Activated CD8-positive, alpha-beta memory T cell treated with anti-CD3 and anti-CD28 coated beads, Interleukin-2, amount 10 ng/mL, durations not matched to agents 7 days and 5 days (primary cell): ENCODE measurements around the gene TPPP2. TPM values are rescaled to one million over a fixed set of nuclear protein-coding genes. Genes with fewer than 3 reads are reported as not detected.

Experiments
- ATAC-seq: fragments of 150-1000 bp; cut with Tn5 transposase; one replicate; pipeline ENCODE4 v1.10.0; 2021; ENCODE audit warnings: moderate library complexity
- CTCF ChIA-PET: fragments of 350-600 bp; sonication (Branson Sonifier 250); formaldehyde crosslinking; loops from one replicate; lab custom pipeline; 2021; ENCODE audit warnings: antibody characterized with exemption; lab: Charles Lee
- DNase-seq: peaks from one replicate; pipeline ENCODE4 v3.0.0-alpha.2; 2020
- H3K27ac Mint-ChIP-seq: one replicate; pipeline ENCODE4 v1.8.0; 2021; ENCODE audit warnings: mild to moderate bottlenecking, mixed read lengths
- H3K27me3 Mint-ChIP-seq: one replicate; pipeline ENCODE4 v1.8.0; 2021; ENCODE audit warnings: mixed read lengths
- H3K36me3 Mint-ChIP-seq: one replicate; pipeline ENCODE4 v1.8.0; 2021; ENCODE audit warnings: mild to moderate bottlenecking, mixed read lengths
- H3K4me1 Mint-ChIP-seq: one replicate; pipeline ENCODE4 v1.8.0; 2021; ENCODE audit warnings: mixed read lengths
- H3K4me3 Mint-ChIP-seq: one replicate; pipeline ENCODE4 v1.8.0; 2021; ENCODE audit warnings: mild to moderate bottlenecking, moderate library complexity, mixed read lengths
- H3K9me3 Mint-ChIP-seq: one replicate; pipeline ENCODE4 v1.8.0; 2022; ENCODE audit warnings: low read depth, mixed read lengths
- total RNA-seq, 2 experiments: library from RNA; stranded (reverse); gene quantifications; one replicate each; pipeline ENCODE4 v1.2.3, GENCODE V29; 2021

TPPP2 gene
- total RNA-seq, 2 experiments from 2014 or later: not detected

DNA sequence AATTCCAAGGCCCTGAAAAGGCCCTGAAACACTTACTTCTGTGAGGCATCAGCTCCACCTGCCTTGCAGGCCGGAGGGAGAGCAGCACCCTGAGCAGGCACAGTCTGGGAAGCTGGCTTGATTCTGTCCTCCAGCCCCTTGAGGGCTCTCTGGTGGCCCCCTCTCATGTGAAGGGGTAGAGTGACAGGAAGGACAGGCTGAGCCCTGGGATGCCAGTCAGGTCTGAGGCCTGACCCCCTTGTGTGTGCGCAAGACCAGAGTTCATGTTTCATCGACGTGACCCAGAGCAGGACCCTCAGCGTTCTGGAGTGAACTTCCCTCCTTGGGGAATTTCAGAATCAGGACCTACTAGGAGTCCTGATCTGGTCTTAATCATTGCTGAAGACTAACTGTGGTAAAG lies 28.9 kb downstream of the TPPP2 start:
- CTCF ChIA-PET: interaction anchor here (2.2 to 3.2 kb wide), 2 partner anchors 34 to 46 kb away, joined by 6 to 8 read pairs; no protein-coding TSS in a partner anchor
- no peaks in the 10 kb centered on the region for H3K9me3 Mint-ChIP-seq
- H3K4me3 Mint-ChIP-seq: no peak overlapping the region
- DNase-seq (no peak), ATAC-seq (no peak)
- H3K36me3 Mint-ChIP-seq: no peaks in the 10 kb centered on the region
- H3K4me1 Mint-ChIP-seq: peaks cover 9% of the 10 kb centered on the region
- H3K27ac Mint-ChIP-seq: no peak overlapping the region
- H3K27me3 Mint-ChIP-seq: peaks cover 36% of the 10 kb centered on the region

DNA sequence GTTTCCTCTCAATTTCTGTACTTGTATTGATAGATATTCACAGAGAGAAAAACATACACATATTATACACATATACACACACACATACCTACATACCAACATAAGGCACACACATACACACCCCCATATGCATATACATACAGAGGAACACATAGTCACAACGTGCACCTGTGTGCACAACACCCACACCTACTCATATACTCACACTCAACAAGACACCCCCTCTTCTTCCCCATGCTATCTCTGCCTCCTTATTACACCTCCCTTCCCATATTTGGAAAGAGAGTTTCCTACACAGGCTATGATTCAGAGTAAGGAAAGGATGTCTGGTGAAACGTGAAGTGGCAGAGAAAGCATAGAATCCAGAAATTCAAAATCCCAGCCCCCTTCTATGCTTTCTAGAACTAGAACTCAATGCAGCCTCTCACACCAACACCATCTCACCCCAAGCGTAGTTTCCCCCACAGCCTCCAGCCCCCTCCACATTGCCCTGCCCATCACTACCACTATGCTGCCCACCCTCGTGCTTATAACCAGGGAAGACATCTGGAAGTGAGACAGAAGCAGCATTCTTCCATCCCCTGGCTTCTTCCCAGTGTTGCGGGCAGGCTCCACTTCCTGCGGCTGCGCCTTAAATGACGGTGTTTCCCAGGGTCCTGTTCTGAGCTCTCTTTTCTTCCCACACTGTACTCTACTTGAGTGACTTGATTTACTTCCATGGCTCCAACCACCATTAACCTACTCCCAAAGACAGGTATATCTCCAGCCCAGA lies 30.0 kb downstream of the TPPP2 start:
- peaks cover 5% of the 10 kb centered on the region for H3K4me1 Mint-ChIP-seq
- H3K9me3 Mint-ChIP-seq: no peaks in the 10 kb centered on the region
- no peak for ATAC-seq

DNA sequence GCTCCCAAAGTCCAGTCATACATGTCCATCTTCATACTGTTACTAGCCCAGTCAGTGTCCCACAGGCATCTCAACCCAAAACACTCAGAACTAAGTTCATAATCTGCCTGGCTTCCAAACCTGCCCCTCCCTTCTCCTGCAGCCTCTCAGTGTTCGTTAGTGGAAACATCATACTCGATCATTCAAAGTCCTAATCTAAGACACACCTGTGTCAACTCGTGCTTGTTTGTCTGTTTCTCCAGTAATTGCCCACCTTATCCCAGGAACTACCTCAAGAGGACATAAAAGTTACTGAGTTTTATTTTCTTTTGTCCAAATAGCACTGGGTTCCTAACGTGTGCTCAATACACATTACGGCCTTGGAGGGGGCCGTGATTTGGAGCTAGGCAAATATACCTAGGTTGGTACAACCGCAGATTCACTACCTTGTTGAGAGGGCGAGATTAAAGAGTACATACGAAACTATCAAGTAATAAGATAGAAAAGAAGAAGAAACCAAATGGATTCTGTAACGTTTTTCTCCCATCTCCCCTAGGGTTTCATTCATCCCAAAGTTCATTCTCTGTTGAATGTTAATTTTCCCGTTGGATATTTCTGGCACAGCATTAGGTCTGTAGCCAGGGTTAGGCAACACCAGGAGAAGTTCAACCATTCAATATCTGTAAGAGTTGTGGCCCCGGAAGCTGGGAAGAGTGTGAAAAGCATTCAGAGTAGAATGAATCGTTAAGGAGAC lies 30.8 kb downstream of the TPPP2 start:
- ATAC-seq (no peak), DNase-seq (no peak)
- H3K9me3 Mint-ChIP-seq: no peaks in the 10 kb centered on the region
- H3K4me3 Mint-ChIP-seq: no peak overlapping the region
- H3K27ac Mint-ChIP-seq: no peak overlapping the region
- peaks cover 5% of the 10 kb centered on the region for H3K4me1 Mint-ChIP-seq
- CTCF ChIA-PET: interaction anchor here (0.6 to 1.1 kb wide), 4 partner anchors 29 to 46 kb away, joined by 3 to 5 read pairs (median 3); no protein-coding TSS in a partner anchor
- peaks cover 52% of the 10 kb centered on the region for H3K27me3 Mint-ChIP-seq
- H3K36me3 Mint-ChIP-seq: no peaks in the 10 kb centered on the region

More for the DNA sequence above, 30.0 kb downstream of the TPPP2 start:
- Mint-ChIP-seq H3K27ac (no peak overlapping the region), H3K27me3 (peaks cover 44% of the 10 kb centered on the region), H3K36me3 (no peaks in the 10 kb centered on the region), H3K4me3 (no peak overlapping the region)
- CTCF ChIA-PET: interaction anchor here (1.0 to 3.2 kb wide), 3 partner anchors 32 to 45 kb away, joined by 3 to 8 read pairs (median 5); no protein-coding TSS in a partner anchor
- DNase-seq: no peak

DNA sequence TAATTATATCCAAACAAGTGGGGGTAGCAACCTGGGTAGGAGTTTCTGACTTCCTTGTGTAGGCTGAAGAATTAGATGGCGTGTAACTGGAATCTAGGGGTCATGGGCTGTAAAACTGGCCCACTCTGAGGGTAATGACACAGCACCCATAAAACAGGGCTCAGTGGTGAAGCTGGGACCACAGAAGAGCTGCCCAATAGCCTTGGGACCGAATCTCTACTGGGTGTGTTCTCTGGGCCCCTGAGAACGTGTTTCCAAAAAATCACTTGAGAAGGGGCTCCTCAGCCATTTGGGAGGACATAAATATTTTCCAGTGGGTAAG lies 31.3 kb downstream of the TPPP2 start:
- Mint-ChIP-seq H3K36me3 (no peaks in the 10 kb centered on the region), H3K4me1 (peaks cover 5% of the 10 kb centered on the region), H3K27ac (no peak overlapping the region), H3K27me3 (peaks cover 57% of the 10 kb centered on the region), H3K9me3 (no peaks in the 10 kb centered on the region), H3K4me3 (no peak overlapping the region)
- CTCF ChIA-PET: interaction anchor here (0.6 to 1.7 kb wide), 6 partner anchors 17 to 43 kb away, joined by 3 to 6 read pairs (median 3); no protein-coding TSS in a partner anchor
- ATAC-seq: no peak
- DNase-seq: no peak

DNA sequence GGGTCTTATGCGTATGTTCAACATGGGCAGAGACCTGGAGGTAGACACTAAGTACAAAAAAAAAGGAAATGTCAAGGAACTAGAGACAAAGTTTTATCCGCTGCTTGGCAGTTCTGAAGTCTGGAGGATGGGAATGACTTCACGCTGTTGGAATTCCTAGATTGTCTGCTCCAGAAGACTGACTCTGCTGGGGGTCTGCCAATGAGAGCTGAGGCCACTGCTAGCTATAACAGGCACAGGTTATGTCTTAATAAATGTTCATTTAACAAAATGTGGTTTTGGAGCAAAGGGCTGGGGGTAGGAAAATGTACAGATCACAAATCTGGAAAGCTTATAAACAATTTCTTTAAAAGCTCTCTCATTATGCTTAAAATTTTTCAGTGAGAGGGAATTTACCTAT lies 33.5 kb downstream of the TPPP2 start:
- Mint-ChIP-seq H3K9me3 (no peaks in the 10 kb centered on the region), H3K27ac (no peak overlapping the region), H3K36me3 (no peaks in the 10 kb centered on the region), H3K4me1 (peaks cover 2% of the 10 kb centered on the region), H3K27me3 (peaks cover 76% of the 10 kb centered on the region), H3K4me3 (no peak overlapping the region)
- DNase-seq (no peak), ATAC-seq (no peak)
- CTCF ChIA-PET: interaction anchor here (0.7 to 1.5 kb wide), 3 partner anchors 36 to 48 kb away, joined by 3 to 4 read pairs (median 3); no protein-coding TSS in a partner anchor

DNA sequence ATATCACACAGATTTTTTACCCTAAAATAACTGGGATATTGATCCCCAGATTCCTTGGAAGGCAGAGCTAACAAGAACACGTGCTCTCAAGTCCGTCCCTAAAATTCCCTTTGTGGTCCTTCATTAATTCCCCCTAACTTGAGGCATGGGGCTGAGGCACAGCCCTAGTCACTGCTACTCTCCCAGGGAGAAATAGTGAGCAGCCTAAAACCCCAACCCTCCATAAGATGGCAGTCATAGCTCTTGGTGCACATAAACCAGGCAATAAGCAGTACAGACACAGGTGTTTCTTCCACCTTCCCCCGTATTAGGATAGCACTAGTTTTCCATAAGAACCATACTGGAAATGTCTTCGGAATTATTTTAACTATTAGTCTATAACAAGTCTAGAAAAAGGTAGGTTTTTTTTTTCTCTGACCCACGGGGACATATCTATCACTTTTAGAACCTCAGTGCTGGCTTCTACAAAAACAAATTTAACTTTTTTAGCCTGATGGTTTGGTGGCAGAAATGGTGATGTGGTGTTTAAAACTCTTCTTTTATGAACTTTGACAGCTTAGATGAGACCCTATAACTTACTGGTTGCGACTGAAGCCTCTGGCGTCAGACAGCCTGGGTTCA lies 37.0 kb downstream of the TPPP2 start:
- no peak for DNase-seq
- Mint-ChIP-seq H3K4me1 (peaks cover 29% of the 10 kb centered on the region), H3K36me3 (no peaks in the 10 kb centered on the region), H3K27ac (no peak overlapping the region), H3K9me3 (no peaks in the 10 kb centered on the region), H3K4me3 (no peak overlapping the region), H3K27me3 (peaks cover 90% of the 10 kb centered on the region)
- ATAC-seq: no peak
- CTCF ChIA-PET: interaction anchor here (1.2 to 5.0 kb wide), 13 partner anchors 10 to 188 kb away, joined by 3 to 109 read pairs (median 12); partner anchors contain the start of gene TMEM253

DNA sequence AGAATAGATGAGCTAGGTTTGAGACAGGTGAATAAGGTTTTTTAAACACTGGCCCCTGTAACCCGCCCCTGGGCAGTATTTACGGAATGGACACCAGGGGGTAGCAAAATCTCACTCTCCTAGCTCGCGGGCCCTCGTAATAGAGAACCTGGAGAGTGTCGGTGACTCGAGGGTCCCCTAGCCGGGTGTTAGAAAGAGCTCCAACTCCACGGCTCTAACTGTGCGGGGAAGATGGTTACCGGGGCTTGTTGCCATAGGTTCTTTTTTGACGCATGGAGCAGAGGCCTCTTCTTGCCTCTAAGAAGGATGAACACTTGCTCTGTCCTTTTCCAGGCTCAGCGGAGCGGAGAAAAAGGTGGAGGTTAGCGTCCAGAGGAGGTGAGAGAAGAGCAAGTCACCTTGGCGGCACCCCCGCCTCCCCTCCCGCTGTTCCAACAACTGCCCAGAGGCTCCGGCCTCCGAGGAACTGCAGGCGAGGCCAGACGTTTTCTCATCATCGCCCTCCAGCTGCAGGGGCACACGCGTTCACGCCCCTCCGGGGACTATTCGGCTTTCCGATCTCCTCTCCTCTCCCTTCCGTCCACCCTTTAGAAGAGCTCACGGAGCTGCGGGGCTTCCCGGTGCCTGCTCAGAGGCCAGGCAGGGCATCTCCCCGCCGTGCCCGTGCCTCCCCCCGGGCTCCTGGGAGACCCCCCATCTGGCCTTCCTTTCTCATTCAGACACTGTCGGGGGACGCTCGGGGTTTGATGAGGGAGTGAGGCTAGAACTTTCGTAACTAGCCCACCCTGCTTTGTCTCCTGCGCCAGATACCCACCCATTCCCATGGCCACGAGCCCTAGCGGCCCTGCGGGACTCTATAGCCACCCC lies 38.7 kb downstream of the TPPP2 start:
- H3K4me3 Mint-ChIP-seq: no peak overlapping the region

DNA sequence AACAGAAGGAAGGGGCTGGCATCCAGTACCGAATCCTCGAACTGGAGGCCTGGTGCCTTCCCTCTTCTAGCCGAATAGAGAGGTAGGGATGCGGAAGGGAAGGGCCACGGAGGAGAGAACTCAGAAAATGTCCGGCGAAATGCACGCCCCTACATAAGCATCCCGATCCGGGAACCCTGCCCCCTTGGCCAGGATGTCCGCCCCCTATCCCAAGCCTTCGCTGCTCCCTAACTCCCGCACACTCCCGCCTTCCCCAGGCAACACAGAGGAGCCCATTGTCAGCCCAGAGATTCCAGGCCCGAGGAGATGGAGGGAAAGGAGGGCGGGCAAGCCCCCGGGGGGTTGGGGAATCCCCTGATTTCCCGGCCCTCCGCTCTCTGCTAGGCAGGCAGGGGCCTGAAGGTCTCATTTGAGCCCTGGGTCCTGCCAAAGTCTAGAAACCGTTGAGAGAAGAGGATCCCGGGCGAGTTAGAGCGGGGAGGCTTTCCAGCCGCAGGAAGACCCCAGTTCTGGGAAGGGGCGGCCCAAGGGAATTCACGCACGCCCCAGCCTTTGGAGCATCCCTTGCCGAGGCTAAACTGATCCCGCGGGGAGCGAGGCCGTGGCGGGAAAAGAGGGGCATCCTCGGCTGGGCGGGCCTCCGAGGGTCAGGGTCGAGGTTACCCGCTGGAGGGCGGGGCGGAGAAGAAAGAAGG lies 39.5 kb downstream of the TPPP2 start:
- H3K4me3 Mint-ChIP-seq: peak overlapping the region; percentile 47
- no peaks in the 10 kb centered on the region for H3K36me3 Mint-ChIP-seq
- peaks cover 84% of the 10 kb centered on the region for H3K27me3 Mint-ChIP-seq
- H3K4me1 Mint-ChIP-seq: peaks cover 31% of the 10 kb centered on the region
- H3K27ac Mint-ChIP-seq: no peak overlapping the region
- CTCF ChIA-PET: interaction anchor here (1.0 to 5.9 kb wide), 16 partner anchors 18 to 92 kb away, joined by 3 to 109 read pairs (median 16); partner anchors contain the start of genes TMEM253 and ZNF219
- ATAC-seq: no peak
- DNase-seq: no peak
- H3K9me3 Mint-ChIP-seq: no peaks in the 10 kb centered on the region

More for the DNA sequence above, 38.7 kb downstream of the TPPP2 start:
- Mint-ChIP-seq H3K4me1 (peaks cover 31% of the 10 kb centered on the region), H3K27ac (no peak overlapping the region), H3K36me3 (no peaks in the 10 kb centered on the region), H3K27me3 (peaks cover 89% of the 10 kb centered on the region), H3K9me3 (no peaks in the 10 kb centered on the region)
- DNase-seq (peak; percentile 64), ATAC-seq (peak; percentile 62)
- CTCF ChIA-PET: interaction anchor here (1.0 to 5.0 kb wide), 20 partner anchors 12 to 186 kb away, joined by 3 to 109 read pairs (median 5); partner anchors contain the start of genes TMEM253 and ZNF219

DNA sequence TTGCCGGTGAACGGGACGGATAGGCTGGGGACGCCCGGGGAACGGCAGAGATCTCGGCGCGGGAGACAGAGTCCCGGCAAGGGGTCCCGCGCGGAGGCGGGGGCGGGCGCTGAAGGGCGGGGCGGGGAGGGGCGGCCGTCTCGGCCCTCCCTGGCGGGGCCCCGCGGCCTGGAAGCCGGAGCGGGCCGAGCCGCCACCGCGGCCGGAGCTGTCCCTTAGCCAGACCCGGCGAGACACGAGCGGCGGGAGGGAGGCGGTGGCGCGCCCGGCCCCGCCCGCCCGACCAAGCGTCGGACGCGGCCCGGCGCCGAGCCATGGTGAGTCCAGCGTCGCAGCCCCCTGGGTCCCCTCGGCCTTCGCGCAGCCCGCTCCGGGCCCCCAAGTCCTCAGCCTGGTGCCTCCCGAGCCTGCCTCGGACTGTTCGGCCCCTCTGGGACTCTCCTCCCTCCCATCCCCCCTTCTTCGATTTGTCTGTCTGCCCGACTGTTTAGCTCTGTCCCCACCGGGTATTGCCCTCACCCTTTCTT lies 40.1 kb downstream of the TPPP2 start, which contains the start of gene ARHGEF40:
ARHGEF40 (plus strand) TSS at position 222 of the 527 bp plus-strand sequence; CDS start at position 315, 93 bp downstream.
- DNase-seq (no peak), ATAC-seq (peak; percentile 13)
- H3K9me3 Mint-ChIP-seq: no peaks in the 10 kb centered on the region
- peaks cover 31% of the 10 kb centered on the region for H3K4me1 Mint-ChIP-seq
- peak within 1 kb of the TSS; percentile 62 for H3K4me3 Mint-ChIP-seq
- H3K36me3 Mint-ChIP-seq: no peaks in the 10 kb centered on the region
- CTCF ChIA-PET: interaction anchor here (0.8 to 5.9 kb wide), 9 partner anchors 18 to 92 kb away, joined by 3 to 74 read pairs (median 6); no protein-coding TSS in a partner anchor
- H3K27ac Mint-ChIP-seq: no peak within 1 kb of the TSS
- H3K27me3 Mint-ChIP-seq: peaks cover 78% of the 10 kb centered on the region

DNA sequence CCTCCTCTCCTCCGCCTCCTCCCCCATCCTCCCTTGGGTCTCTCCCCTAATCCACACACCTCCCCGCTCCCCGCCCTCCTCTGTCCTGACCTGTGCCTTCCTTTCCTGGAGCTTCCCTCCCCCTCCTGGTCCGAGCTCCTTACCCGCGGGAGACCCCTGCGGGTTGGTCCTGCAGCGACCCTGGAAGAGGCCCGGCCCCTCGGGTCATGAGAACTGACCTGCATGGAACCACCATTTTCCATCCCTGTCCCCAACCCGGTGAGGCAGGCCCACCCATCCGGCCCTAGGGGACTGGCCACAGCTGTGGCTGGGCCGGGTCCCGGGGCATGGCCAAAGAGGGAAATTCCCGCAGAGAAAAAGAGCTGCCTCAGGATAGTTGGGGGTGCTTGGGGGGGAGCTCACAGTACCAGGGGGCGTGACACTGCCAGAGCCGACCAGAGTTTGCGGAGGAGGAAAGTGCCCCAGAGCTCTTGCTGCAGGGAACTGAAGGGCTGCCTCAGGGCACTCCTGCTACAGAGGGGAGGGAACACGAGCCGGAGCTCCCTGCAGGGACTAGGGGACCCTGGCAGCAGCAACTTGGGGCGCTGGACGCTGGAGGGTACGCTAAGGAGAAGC lies 40.7 kb downstream of the TPPP2 start:
- Mint-ChIP-seq H3K4me3 (peak overlapping the region; percentile 62), H3K27ac (no peak overlapping the region), H3K36me3 (no peaks in the 10 kb centered on the region), H3K9me3 (no peaks in the 10 kb centered on the region), H3K4me1 (peaks cover 31% of the 10 kb centered on the region), H3K27me3 (peaks cover 72% of the 10 kb centered on the region)
- CTCF ChIA-PET: interaction anchor here (0.8 to 5.9 kb wide), 10 partner anchors 17 to 93 kb away, joined by 3 to 74 read pairs (median 6); no protein-coding TSS in a partner anchor
- DNase-seq: no peak
- peak; percentile 28 for ATAC-seq
